ENCODE data around the gene RTF1. TPM values are rescaled to one million over a fixed set of nuclear protein-coding genes. Genes with fewer than 3 reads are reported as not detected.

The RTF1 gene
- total RNA-seq, 1 donor from 2014 or later = 27.1 TPM

GRCh38 chr15:41482110-41482877 lies 65.4 kb downstream of the RTF1 start:
- Histone ChIP-seq H3K27me3 (ENCODE audit: low read depth) (no peaks in the 10 kb centered on the region), H3K9me3 (no peaks in the 10 kb centered on the region), H3K4me3 (no peak overlapping the region), H3K36me3 (peaks cover 53% of the 10 kb centered on the region), H3K27ac (no peak overlapping the region), H3K4me1 (no peaks in the 10 kb centered on the region)
- DNase-seq (no peak), ATAC-seq (no peak)
- intact Hi-C loops (cut with DNase I) = no loop called here
- TF ChIP-seq CTCF (IDR thresholded peaks at IDR 0.05) = no peak

- intact Hi-C loops (cut with DNase I) = no loop called here
- H3K27ac ChIP-seq = no peak overlapping the region
- no peak for TF ChIP-seq CTCF (IDR thresholded peaks at IDR 0.05)
- no peak for ATAC-seq
- no peaks in the 10 kb centered on the region for H3K4me1 ChIP-seq
- H3K4me3 ChIP-seq = no peak overlapping the region
- H3K27me3 ChIP-seq (ENCODE audit: low read depth) = peaks cover under 1% of the 10 kb centered on the region
- no peak for DNase-seq
- no peaks in the 10 kb centered on the region for H3K9me3 ChIP-seq
- H3K36me3 ChIP-seq = peaks cover 45% of the 10 kb centered on the region
These were observed 66.2 kb downstream of the RTF1 start for GRCh38 chr15:41483115-41483514.

- intact Hi-C loops (cut with DNase I) = no loop called here
- no peak for DNase-seq
- Histone ChIP-seq H3K36me3 (peaks cover 41% of the 10 kb centered on the region), H3K9me3 (no peaks in the 10 kb centered on the region), H3K27ac (no peak overlapping the region), H3K27me3 (ENCODE audit: low read depth) (peaks cover 5% of the 10 kb centered on the region), H3K4me1 (no peaks in the 10 kb centered on the region), H3K4me3 (no peak overlapping the region)
- no peak for ATAC-seq
- TF ChIP-seq CTCF (IDR thresholded peaks at IDR 0.05) = no peak
These were observed 66.6 kb downstream of the RTF1 start for GRCh38 chr15:41483519-41483918.

GRCh38 chr15:41484937-41485625 lies 68.2 kb downstream of the RTF1 start:
- TF ChIP-seq CTCF (IDR thresholded peaks at IDR 0.05) = no peak
- Histone ChIP-seq H3K36me3 (peaks cover 26% of the 10 kb centered on the region), H3K27me3 (ENCODE audit: low read depth) (peaks cover 6% of the 10 kb centered on the region), H3K4me1 (no peaks in the 10 kb centered on the region), H3K4me3 (no peak overlapping the region), H3K27ac (no peak overlapping the region), H3K9me3 (no peaks in the 10 kb centered on the region)
- DNase-seq (no peak), ATAC-seq (no peak)
- intact Hi-C loops (cut with DNase I) = no loop called here

GRCh38 chr15:41486286-41486685 lies 69.4 kb downstream of the RTF1 start:
- intact Hi-C loops (cut with DNase I) = no loop called here
- H3K27me3 ChIP-seq (ENCODE audit: low read depth) = peaks cover 16% of the 10 kb centered on the region
- TF ChIP-seq CTCF (IDR thresholded peaks at IDR 0.05) = no peak
- H3K36me3 ChIP-seq = peaks cover 13% of the 10 kb centered on the region
- ATAC-seq (peak in 1 of 2 donors; percentile 13), DNase-seq (no peak)
- no peak overlapping the region for H3K27ac ChIP-seq
- no peaks in the 10 kb centered on the region for H3K4me1 ChIP-seq
- H3K9me3 ChIP-seq = no peaks in the 10 kb centered on the region
- no peak overlapping the region for H3K4me3 ChIP-seq

All from lower lobe of right lung (tissue), 2 donors.